Breast epithelium (tissue), 4 donors: ENCODE results near the gene ELL. TPM values are rescaled to one million over a fixed set of nuclear protein-coding genes. Genes with fewer than 3 reads are reported as not detected.

Experiments
- DNase-seq, 2 donors: peaks; one replicate each; pipeline ENCODE4 v3.0.0-alpha.2; 2019; ENCODE audit warnings: low spot score in 2 of 2
- H3K27ac ChIP-seq, 2 donors: fragments of 200-600 bp; sonication (generic) in 1 of 2; one replicate each; pipeline ENCODE4 v1.5.1; 2016 to 2019; ENCODE audit warnings: mild to moderate bottlenecking in 1 of 2
- H3K27me3 ChIP-seq, 2 donors: fragments of 200-600 bp; sonication (generic) in 1 of 2; one replicate each; pipeline versions ENCODE4 v1.5.1 to v1.6.0; 2017 to 2019; ENCODE audit warnings: control low read depth in 1 of 2, mild to moderate bottlenecking in 1 of 2
- H3K36me3 ChIP-seq: fragments of 200-600 bp; one replicate; pipeline ENCODE4 v1.5.1; 2019
- H3K4me1 ChIP-seq, 2 donors: fragments of 200-600 bp; sonication (generic); one replicate each; pipeline ENCODE4 v1.5.1; 2016 to 2019; ENCODE audit warnings: control low read depth in 1 of 2
- H3K4me3 ChIP-seq, 3 donors: fragments of 200-600 bp; sonication (generic); 1 replicate in 2 of 3; 2 replicates in 1 of 3; pipeline ENCODE4 v1.5.1; 2016 to 2019; ENCODE audit warnings: mild to moderate bottlenecking in 3 of 3, moderate library complexity in 2 of 3
- H3K9me3 ChIP-seq, 2 donors: fragments of 200-600 bp; sonication (generic) in 1 of 2; one replicate each; pipeline ENCODE4 v1.5.1; 2016 to 2019; ENCODE audit warnings: control low read depth in 1 of 2
- POLR2A ChIP-seq: fragments of 450-650 bp; IDR thresholded peaks from one replicate; pipeline ENCODE4 v1.6.1; 2016; ENCODE audit warnings: antibody characterized with exemption, mild to moderate bottlenecking, moderate library complexity
- POLR2AphosphoS5 ChIP-seq, 3 donors: sonication (generic); formaldehyde crosslinking; IDR thresholded peaks; one replicate each; pipeline ENCODE4 v1.6.1; 2017; ENCODE audit warnings: antibody characterized with exemption in 3 of 3
- intact Hi-C: fragments of 100-400 bp; cut with DNase I; formaldehyde crosslinking; loops from one replicate; pipeline ENCODE4 v1.15.1; 2023; ENCODE audit warnings: low total_unique reads
- total RNA-seq, 3 donors: library from RNA; depleted of rRNA; stranded (reverse); fragments of >200 nt; gene quantifications; one replicate each; pipeline ENCODE4 v1.1.0, GENCODE V29; 2016
- TF ChIP-seq, protein P1 (sequence below), 3 donors: fragments of 450-650 bp; IDR thresholded peaks; one replicate each; pipeline ENCODE4 v1.5.1; 2016 to 2017; ENCODE audit warnings: antibody characterized with exemption in 3 of 3, mild to moderate bottlenecking in 3 of 3, moderate library complexity in 3 of 3

Gene ELL
- total RNA-seq, 3 donors from 2014 or later = 13.0 to 22.3 (median 15.7) TPM

DNA sequence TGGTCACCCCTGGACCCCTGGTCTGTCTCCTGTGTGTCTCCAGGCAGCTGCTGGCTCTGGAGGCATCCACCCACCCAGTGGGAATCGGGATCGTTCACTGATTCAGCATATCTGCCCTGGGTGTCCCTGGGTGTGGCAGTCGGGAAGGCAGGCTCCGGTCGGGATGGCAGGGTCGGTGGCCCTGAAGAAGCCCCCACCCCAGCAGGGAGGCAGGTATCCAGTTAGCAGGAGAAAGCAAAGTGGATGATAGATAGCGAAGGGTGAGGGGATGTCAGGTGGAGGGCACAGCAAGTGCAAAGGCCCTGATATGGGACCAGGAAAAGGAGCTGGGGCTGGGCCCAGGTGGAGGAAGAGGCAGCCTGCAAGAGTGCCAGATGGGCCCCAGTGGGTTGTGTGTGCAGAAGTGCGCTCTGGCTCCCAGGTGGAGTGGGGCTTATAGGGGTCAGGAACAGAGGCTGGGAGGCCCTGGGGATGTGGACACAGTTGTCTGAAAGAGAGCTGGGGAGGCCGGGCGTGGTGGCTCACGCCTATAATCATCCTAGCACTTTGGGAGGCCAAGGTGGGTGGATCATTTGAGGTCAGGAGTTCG, 100.4 kb downstream of the ELL start:
- Histone ChIP-seq H3K27me3 (no peaks in the 10 kb centered on the region), H3K27ac (peak overlapping the region; percentile 91 to 92), H3K4me3 (peak overlapping the region in 1 of 3 donors; percentile 96), H3K9me3 (no peaks in the 10 kb centered on the region), H3K36me3 (no peaks in the 10 kb centered on the region), H3K4me1 (peaks cover 10 to 21% of the 10 kb centered on the region in 2 donors)
- TF ChIP-seq POLR2A = no peak
- TF ChIP-seq, protein P1, sequence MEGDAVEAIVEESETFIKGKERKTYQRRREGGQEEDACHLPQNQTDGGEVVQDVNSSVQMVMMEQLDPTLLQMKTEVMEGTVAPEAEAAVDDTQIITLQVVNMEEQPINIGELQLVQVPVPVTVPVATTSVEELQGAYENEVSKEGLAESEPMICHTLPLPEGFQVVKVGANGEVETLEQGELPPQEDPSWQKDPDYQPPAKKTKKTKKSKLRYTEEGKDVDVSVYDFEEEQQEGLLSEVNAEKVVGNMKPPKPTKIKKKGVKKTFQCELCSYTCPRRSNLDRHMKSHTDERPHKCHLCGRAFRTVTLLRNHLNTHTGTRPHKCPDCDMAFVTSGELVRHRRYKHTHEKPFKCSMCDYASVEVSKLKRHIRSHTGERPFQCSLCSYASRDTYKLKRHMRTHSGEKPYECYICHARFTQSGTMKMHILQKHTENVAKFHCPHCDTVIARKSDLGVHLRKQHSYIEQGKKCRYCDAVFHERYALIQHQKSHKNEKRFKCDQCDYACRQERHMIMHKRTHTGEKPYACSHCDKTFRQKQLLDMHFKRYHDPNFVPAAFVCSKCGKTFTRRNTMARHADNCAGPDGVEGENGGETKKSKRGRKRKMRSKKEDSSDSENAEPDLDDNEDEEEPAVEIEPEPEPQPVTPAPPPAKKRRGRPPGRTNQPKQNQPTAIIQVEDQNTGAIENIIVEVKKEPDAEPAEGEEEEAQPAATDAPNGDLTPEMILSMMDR (IDR thresholded peaks at IDR 0.05) = no peak
- TF ChIP-seq POLR2AphosphoS5 (IDR thresholded peaks at IDR 0.05) = no peak
- DNase-seq = no peak
- intact Hi-C loops = no loop called here

DNA sequence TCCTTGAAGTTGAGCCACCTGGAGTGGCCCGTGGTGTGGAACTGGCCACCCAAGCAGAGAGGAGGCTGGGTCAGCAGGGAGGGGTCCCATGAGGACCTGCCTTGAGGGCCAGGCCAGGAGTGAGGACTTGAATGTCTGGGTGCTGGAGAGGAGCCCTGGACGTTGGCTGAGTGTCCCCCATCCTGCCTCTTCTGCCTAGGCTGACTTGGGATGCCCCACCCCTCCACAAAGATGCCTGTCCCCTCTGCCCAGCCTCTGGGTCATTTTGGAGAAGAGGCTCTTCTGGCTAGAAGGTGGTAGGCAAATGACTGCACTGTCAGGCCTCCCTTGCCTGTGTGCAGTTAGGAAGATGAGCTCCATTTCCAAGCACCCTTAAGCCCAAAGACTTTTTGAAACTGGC, 100.9 kb downstream of the ELL start:
- DNase-seq = no peak
- no peak for TF ChIP-seq POLR2AphosphoS5 (IDR thresholded peaks at IDR 0.05)
- TF ChIP-seq, protein P1 (IDR thresholded peaks at IDR 0.05) = no peak
- TF ChIP-seq POLR2A = no peak
- no peaks in the 10 kb centered on the region for H3K36me3 ChIP-seq
- peaks cover 10 to 27% of the 10 kb centered on the region in 2 donors for H3K4me1 ChIP-seq
- intact Hi-C loops = no loop called here
- peak overlapping the region; percentile 91 to 92 for H3K27ac ChIP-seq
- H3K27me3 ChIP-seq = no peaks in the 10 kb centered on the region
- H3K9me3 ChIP-seq = no peaks in the 10 kb centered on the region
- H3K4me3 ChIP-seq = peak overlapping the region; percentile 58 to 96 (median 73)

DNA sequence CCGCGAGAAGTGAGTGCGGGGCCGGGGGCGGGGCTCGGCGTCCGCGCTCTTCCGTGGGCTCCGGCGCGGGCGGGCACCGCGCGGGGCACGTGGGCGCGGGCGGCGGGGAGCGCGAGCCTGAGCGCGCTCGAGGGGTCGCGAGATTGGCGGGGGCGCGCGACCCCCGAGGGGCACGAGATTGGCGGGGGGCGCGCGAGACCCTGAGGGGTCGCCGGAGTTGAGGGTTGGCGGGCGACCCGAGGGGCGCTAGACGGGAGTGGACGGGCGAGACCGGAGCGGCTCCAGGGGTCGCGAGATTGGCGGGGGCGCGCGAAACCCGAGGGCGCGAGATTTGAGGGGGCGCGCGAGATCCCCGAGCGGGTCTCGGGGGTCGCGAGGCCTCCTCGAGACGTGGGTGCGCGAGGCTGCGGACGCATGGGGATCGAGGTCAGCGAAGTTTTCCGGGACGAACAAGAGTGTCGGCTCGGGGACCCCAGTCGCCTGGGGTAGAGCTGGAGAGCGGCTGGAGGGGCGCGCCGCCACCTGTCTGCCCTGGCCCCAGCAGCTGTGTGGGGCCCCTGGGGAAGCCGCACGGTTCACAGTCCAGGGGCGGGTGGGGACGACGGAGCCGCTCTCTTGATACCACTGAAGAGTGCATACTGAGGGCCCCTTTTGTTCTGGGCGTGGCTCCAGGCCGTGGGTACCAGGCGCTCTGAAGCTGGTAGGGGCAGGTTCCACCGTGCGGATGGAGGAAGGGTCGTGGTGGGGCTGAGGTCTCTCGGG, 102.0 kb downstream of the ELL start:
- Histone ChIP-seq H3K4me1 (peaks cover 17 to 34% of the 10 kb centered on the region in 2 donors), H3K27me3 (no peaks in the 10 kb centered on the region), H3K9me3 (no peaks in the 10 kb centered on the region), H3K27ac (peak overlapping the region; percentile 91 to 92), H3K4me3 (peak overlapping the region; percentile 58 to 96 (median 73)), H3K36me3 (no peaks in the 10 kb centered on the region)
- TF ChIP-seq POLR2A (no peak), POLR2AphosphoS5 (IDR thresholded peaks at IDR 0.05) (no peak)
- TF ChIP-seq, protein P1 (IDR thresholded peaks at IDR 0.05) = no peak
- DNase-seq = no peak
- intact Hi-C loops = loop anchor here (10.0 kb wide), 1 partner anchor 155 kb away; no protein-coding TSS in a partner anchor

DNA sequence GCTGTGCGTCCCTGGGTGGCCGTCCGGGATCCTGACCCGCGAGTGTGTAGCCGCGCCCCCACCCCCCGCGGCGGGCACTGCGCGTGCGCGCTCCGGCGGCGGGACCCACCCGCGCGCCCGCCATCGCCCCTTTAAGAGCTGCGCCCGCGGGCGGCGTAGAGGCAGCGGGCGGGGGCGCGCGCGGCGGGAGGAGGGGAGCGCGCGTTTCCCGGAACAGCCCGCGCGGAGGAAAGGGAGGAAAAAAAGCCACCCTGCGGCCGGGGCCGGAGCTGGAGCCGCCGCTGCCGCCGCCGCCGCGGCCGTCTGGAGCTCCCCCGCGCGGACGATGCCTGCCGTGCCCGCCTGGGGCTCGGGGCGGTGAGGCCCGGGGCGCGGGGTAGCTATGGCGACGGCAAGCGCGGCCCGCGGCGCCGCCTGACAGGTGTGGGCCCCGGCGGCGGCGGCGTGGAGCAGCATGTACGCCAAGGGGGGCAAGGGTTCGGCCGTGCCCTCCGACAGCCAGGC, 102.6 kb downstream of the ELL start, which contains the start of gene SSBP4:
Gene SSBP4 (plus strand): TSS at position 204 of the 504 bp plus-strand sequence. CDS start 251 bp downstream, at position 455.
- Histone ChIP-seq H3K36me3 (no peaks in the 10 kb centered on the region), H3K4me1 (peaks cover 22 to 34% of the 10 kb centered on the region in 2 donors), H3K9me3 (no peaks in the 10 kb centered on the region), H3K27me3 (no peaks in the 10 kb centered on the region), H3K4me3 (peak within 1 kb of the TSS; percentile 58 to 96 (median 73)), H3K27ac (peak within 1 kb of the TSS; percentile 91 to 92)
- no peak for DNase-seq
- TF ChIP-seq, protein P1 (IDR thresholded peaks at IDR 0.05) = peak in 1 of 3 donors; percentile 70
- TF ChIP-seq POLR2AphosphoS5 (IDR thresholded peaks at IDR 0.05) (no peak), POLR2A (no peak)
- intact Hi-C loops = loop anchor here (10.0 kb wide), 1 partner anchor 154 kb away; no protein-coding TSS in a partner anchor
